ENCODE data around the gene WWTR1. TPM values are rescaled to one million over a fixed set of nuclear protein-coding genes. Genes with fewer than 3 reads are reported as not detected.

The WWTR1 gene
- total RNA-seq = 100 to 1,000 TPM in 1 of 3 donors, 10 to 100 TPM in 2; 11.6 to 217 (median 20.7) TPM
- long read RNA-seq, donor 1, transcript WWTR1-201 (7 exons, 2,103 nt) = major isoform, 53 of 115 reads
- long read RNA-seq, donor 1, partial matches to known transcripts = 38 of 115 reads
- long read RNA-seq, donor 1, other reads (novel, unspliced or antisense) = 24 of 115 reads
- long read RNA-seq, donor 2, partial matches to known transcripts = 2 of 4 reads
- long read RNA-seq, donor 2, other reads (novel, unspliced or antisense) = 1 of 4 reads

- Histone ChIP-seq H3K9me3 (no peaks in the 10 kb centered on the region), H3K36me3 (ENCODE audit: low read depth) (no peaks in the 10 kb centered on the region), H3K4me1 (ENCODE audit: low read depth) (peaks cover 18% of the 10 kb centered on the region), H3K4me3 (peak within 1 kb of the TSS; percentile 20)
- intact Hi-C loops (cut with DNase I, micrococcal nuclease) = loop anchor here (5.0 to 10.0 kb wide), 2 partner anchors 123 to 131 kb away; no protein-coding TSS in a partner anchor
- ATAC-seq (peak; percentile 75), DNase-seq (peak; percentile 72 to 85 (median 76))
- no peak for TF ChIP-seq CTCF (IDR thresholded peaks at IDR 0.05)
These were observed at the start of gene WWTR1 for GRCh38 chr3:149657926-149658743. WWTR1 (minus strand) TSS chr3:149658025; CDS start chr3:149657306, 719 bp downstream.

- intact Hi-C loops (cut with DNase I, micrococcal nuclease) = no loop called here
- ATAC-seq (no peak), DNase-seq (no peak)
- TF ChIP-seq CTCF (IDR thresholded peaks at IDR 0.05) = no peak
- H3K4me1 ChIP-seq (ENCODE audit: low read depth) = no peaks in the 10 kb centered on the region
- H3K9me3 ChIP-seq = no peaks in the 10 kb centered on the region
- no peak overlapping the region for H3K4me3 ChIP-seq
- no peaks in the 10 kb centered on the region for H3K36me3 ChIP-seq (ENCODE audit: low read depth)
These were observed 49.1 kb upstream of the WWTR1 start for GRCh38 chr3:149706905-149707304.

GRCh38 chr3:149705416-149705815 lies 47.6 kb upstream of the WWTR1 start:
- Histone ChIP-seq H3K9me3 (no peaks in the 10 kb centered on the region), H3K4me3 (no peak overlapping the region), H3K36me3 (ENCODE audit: low read depth) (no peaks in the 10 kb centered on the region), H3K4me1 (ENCODE audit: low read depth) (peaks cover 2% of the 10 kb centered on the region)
- DNase-seq (no peak), ATAC-seq (no peak)
- intact Hi-C loops (cut with DNase I, micrococcal nuclease) = no loop called here
- no peak for TF ChIP-seq CTCF (IDR thresholded peaks at IDR 0.05)

- no peak for TF ChIP-seq CTCF (IDR thresholded peaks at IDR 0.05)
- DNase-seq (peak in 1 of 3 donors; percentile 28), ATAC-seq (peak; percentile 53)
- Histone ChIP-seq H3K4me1 (ENCODE audit: low read depth) (peaks cover 2% of the 10 kb centered on the region), H3K4me3 (no peak overlapping the region), H3K36me3 (ENCODE audit: low read depth) (no peaks in the 10 kb centered on the region), H3K9me3 (peaks cover 6% of the 10 kb centered on the region)
- intact Hi-C loops (cut with DNase I, micrococcal nuclease) = no loop called here
These were observed 45.6 kb upstream of the WWTR1 start for GRCh38 chr3:149703466-149703865.

- ATAC-seq (peak; percentile 49), DNase-seq (no peak)
- H3K9me3 ChIP-seq = peaks cover 12% of the 10 kb centered on the region
- H3K4me1 ChIP-seq (ENCODE audit: low read depth) = peaks cover 2% of the 10 kb centered on the region
- intact Hi-C loops (cut with DNase I, micrococcal nuclease) = no loop called here
- no peak for TF ChIP-seq CTCF (IDR thresholded peaks at IDR 0.05)
- H3K36me3 ChIP-seq (ENCODE audit: low read depth) = no peaks in the 10 kb centered on the region
- no peak overlapping the region for H3K4me3 ChIP-seq
These were observed 45.0 kb upstream of the WWTR1 start for GRCh38 chr3:149702691-149703441.

Measured in mucosa of descending colon (tissue), 3 donors.